GM18508 (cell line): Measurements from ENCODE around the gene ATP4A.

ENCODE experiments used
- ATAC-seq: cut with Tn5 transposase; IDR thresholded peaks from one replicate; pipeline ENCODE4 v1.9.1; 2021; ENCODE audit warnings: moderate number of reproducible peaks; ENCODE audit not compliant: insufficient read depth, unreplicated experiment

Gene ATP4A

GRCh38 chr19:35551091-35551810 lies 12.2 kb downstream of the ATP4A start:
- ATAC-seq: no peak

- ATAC-seq: no peak
Observed at GRCh38 chr19:35549879-35550523, 13.5 kb downstream of the ATP4A start.

GRCh38 chr19:35549174-35549788 lies 14.2 kb downstream of the ATP4A start:
- no peak for ATAC-seq

- no peak for ATAC-seq
Observed at GRCh38 chr19:35546532-35546931, 16.9 kb downstream of the ATP4A start.

- ATAC-seq: no peak
Observed at GRCh38 chr19:35545855-35546381, 17.5 kb downstream of the ATP4A start.

- no peak for ATAC-seq
Observed at GRCh38 chr19:35545001-35545854, 18.2 kb downstream of the ATP4A start, which contains the start of gene TMEM147. TMEM147 (plus strand) TSS chr19:35545626; CDS start chr19:35545740, 114 bp downstream.

- no peak for ATAC-seq
Observed at GRCh38 chr19:35544110-35544802, 19.2 kb downstream of the ATP4A start.

- no peak for ATAC-seq
Observed at GRCh38 chr19:35543280-35544109, 20.0 kb downstream of the ATP4A start.

- no peak for ATAC-seq
Observed at GRCh38 chr19:35542209-35542608, 21.2 kb downstream of the ATP4A start.

GRCh38 chr19:35540356-35540927 lies 23.0 kb downstream of the ATP4A start:
- ATAC-seq: no peak

GRCh38 chr19:35539850-35540249 lies 23.6 kb downstream of the ATP4A start:
- ATAC-seq: no peak

GRCh38 chr19:35539314-35539713 lies 24.1 kb downstream of the ATP4A start:
- ATAC-seq: no peak

- ATAC-seq: no peak
Observed at GRCh38 chr19:35534803-35535480, 28.5 kb downstream of the ATP4A start.

- no peak for ATAC-seq
Observed at GRCh38 chr19:35533822-35534392, 29.6 kb downstream of the ATP4A start.

GRCh38 chr19:35533201-35533821 lies 30.1 kb downstream of the ATP4A start, which contains the start of gene GAPDHS:
GAPDHS (plus strand) TSS chr19:35533456; CDS start chr19:35533528, 72 bp downstream.
- no peak for ATAC-seq

GRCh38 chr19:35531291-35531690 lies 32.2 kb downstream of the ATP4A start:
- ATAC-seq: no peak
